Purkinje cell (primary cell): ENCODE data around the gene SKP2. TPM values are rescaled to one million over a fixed set of nuclear protein-coding genes. Genes with fewer than 3 reads are reported as not detected.

Source experiments
- polyA plus RNA-seq: library from polyadenylated mRNA; unstranded; fragments of >200 nt; fragmentation: Nextera tagmentation; gene quantifications from 2 replicates; pipeline ENCODE4 v1.2.1, GENCODE V29; 2014

SKP2 gene
- 3.3 and 5.6 TPM in 2 replicates for polyA plus RNA-seq

GRCh38 chr5:36151434-36152323, at the start of gene SKP2, which contains the start of gene LMBRD2:
Gene SKP2, plus strand, starts transcription at chr5:36152111. Its CDS starts 152 bp downstream, at chr5:36152263.
Gene LMBRD2, minus strand, starts transcription at chr5:36151887. Its CDS starts 8,538 bp downstream, at chr5:36143349.

Other genes with a start within 250 kb of the SKP2 start
- 0.50 and 2.7 TPM in 2 replicates for gene CAPSL, start 213.5 kb upstream of the SKP2 start, polyA plus RNA-seq
- 1.8 TPM in 1 of 2 replicates, not detected in the other for gene UGT3A1, start 160.7 kb upstream of the SKP2 start, polyA plus RNA-seq
- gene UGT3A2, start 85.2 kb upstream of the SKP2 start, polyA plus RNA-seq: not detected in 2 replicates
- 72.3 and 79.1 TPM in 2 replicates for gene LMBRD2, start 224 bp upstream of the SKP2 start, polyA plus RNA-seq
- 20.1 and 24.5 TPM in 2 replicates for gene NADK2, start 89.8 kb downstream of the SKP2 start, polyA plus RNA-seq
- 2.1 and 4.0 TPM in 2 replicates for gene RANBP3L, start 149.8 kb downstream of the SKP2 start, polyA plus RNA-seq